OCI-LY3 (cell line): ENCODE measurements around the gene LTBP4.
"Not testable (repeated sequence)": the region's sequence is repeated elsewhere in the genome, so short reads cannot be mapped to it uniquely, and the experiment has no call there.

Experiments
- EZH2phosphoT487 ChIP-seq: fragments of 200-600 bp; shearing (Covaris generic); IDR thresholded peaks from 2 replicates; pipeline ENCODE4 v1.6.1; 2018; ENCODE audit warnings: antibody characterized with exemption, mixed run types, low read depth
- TF ChIP-seq, protein P1 (sequence below): fragments of 200-600, 300-600 bp; sonication (generic); IDR thresholded peaks from 2 replicates; pipeline ENCODE4 v1.5.1; 2014; ENCODE audit warnings: antibody characterized with exemption, low read length, low read depth

DNA sequence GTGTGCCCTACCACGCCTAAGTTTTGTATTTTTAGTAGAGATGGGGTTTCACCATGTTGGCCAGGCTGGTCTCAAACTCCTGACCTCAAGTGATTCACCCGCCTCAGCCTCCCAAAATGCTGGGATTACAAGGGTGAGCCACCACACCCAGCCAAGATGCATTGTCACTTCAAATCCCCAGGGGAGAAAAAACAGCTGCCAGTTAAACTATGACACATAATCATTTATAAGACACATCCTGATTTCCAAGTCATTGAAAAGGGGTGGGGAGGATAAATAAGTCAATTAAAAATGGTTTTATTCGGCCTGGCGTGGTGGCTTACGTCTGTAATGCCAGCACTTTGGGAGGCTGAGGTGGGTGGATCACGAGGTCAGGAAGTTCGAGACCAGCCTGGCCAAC, 54.5 kb downstream of the LTBP4 start:
- TF ChIP-seq, protein P1, sequence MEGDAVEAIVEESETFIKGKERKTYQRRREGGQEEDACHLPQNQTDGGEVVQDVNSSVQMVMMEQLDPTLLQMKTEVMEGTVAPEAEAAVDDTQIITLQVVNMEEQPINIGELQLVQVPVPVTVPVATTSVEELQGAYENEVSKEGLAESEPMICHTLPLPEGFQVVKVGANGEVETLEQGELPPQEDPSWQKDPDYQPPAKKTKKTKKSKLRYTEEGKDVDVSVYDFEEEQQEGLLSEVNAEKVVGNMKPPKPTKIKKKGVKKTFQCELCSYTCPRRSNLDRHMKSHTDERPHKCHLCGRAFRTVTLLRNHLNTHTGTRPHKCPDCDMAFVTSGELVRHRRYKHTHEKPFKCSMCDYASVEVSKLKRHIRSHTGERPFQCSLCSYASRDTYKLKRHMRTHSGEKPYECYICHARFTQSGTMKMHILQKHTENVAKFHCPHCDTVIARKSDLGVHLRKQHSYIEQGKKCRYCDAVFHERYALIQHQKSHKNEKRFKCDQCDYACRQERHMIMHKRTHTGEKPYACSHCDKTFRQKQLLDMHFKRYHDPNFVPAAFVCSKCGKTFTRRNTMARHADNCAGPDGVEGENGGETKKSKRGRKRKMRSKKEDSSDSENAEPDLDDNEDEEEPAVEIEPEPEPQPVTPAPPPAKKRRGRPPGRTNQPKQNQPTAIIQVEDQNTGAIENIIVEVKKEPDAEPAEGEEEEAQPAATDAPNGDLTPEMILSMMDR: not testable (repeated sequence)
- TF ChIP-seq EZH2phosphoT487: not testable (repeated sequence)
